ENCODE results near the gene RIN3.
"Not testable (repeated sequence)": the region's sequence is repeated elsewhere in the genome, so short reads cannot be mapped to it uniquely, and the experiment has no call there.

RIN3 gene

DNA sequence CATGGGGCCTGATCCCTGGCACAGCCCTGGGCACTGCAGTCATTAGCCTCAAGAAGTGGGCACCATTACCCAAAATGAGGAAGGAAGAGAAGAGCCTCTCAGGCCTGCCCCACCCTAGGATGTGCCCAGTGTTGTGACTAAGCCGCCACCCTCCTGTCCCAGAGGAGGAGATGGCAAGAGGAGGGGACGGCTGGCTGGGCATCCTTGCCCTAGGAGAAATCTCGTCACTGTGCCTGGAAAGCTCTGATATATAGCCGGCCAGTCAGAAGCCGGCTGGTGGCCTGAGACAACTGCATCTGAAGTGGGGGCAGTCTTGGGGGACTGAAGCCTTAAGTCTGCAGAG lies 119.7 kb downstream of the RIN3 start:
- H3K4me1 ChIP-seq (ENCODE audit: control insufficient read depth, insufficient read depth, low read length, poor library complexity, severe bottlenecking), result no peaks in the 10 kb centered on the region
- no peak overlapping the region for H3K4me3 ChIP-seq (ENCODE audit: extremely low read depth, insufficient read depth, low read length, poor library complexity, severe bottlenecking)
- H3K36me3 ChIP-seq (ENCODE audit: control insufficient read depth, insufficient read depth, low read length), result no peaks in the 10 kb centered on the region
- no peak overlapping the region for H3K27ac ChIP-seq (ENCODE audit: low read depth, low read length, severe bottlenecking)
- H3K9me3 ChIP-seq (ENCODE audit: control insufficient read depth, low read length), result peaks cover 3% of the 10 kb centered on the region
- WGBS, 2 experiments (ENCODE audit: insufficient coverage in 2 of 2), result 72 to 84% methylated on average over 3 to 5 of the region's 5 CpGs

DNA sequence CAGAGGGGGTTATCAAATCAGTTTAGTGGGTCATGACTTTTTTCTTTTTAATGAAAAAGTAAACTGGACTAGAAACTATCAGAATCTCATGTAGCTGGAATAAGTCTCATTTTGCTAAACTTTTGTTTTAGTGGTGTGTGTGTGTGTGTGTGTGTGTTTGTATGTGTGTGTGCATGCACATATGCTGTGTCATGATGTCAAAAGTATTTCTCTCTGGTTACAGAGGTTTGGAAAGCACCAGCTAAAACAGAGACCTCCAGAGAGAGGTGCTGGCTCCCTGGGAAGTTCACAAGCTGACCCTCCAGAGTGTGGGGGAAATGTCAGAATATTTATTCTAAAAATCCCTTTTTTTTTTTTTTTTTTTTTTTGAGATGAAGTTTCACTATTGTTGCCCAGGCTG lies 120.1 kb downstream of the RIN3 start:
- H3K36me3 ChIP-seq (ENCODE audit: control insufficient read depth, insufficient read depth, low read length), result no peaks in the 10 kb centered on the region
- H3K9me3 ChIP-seq (ENCODE audit: control insufficient read depth, low read length), result no peaks in the 10 kb centered on the region
- H3K4me1 ChIP-seq (ENCODE audit: control insufficient read depth, insufficient read depth, low read length, poor library complexity, severe bottlenecking), result no peaks in the 10 kb centered on the region
- no peak overlapping the region for H3K27ac ChIP-seq (ENCODE audit: low read depth, low read length, severe bottlenecking)
- H3K4me3 ChIP-seq (ENCODE audit: extremely low read depth, insufficient read depth, low read length, poor library complexity, severe bottlenecking), result no peak overlapping the region

DNA sequence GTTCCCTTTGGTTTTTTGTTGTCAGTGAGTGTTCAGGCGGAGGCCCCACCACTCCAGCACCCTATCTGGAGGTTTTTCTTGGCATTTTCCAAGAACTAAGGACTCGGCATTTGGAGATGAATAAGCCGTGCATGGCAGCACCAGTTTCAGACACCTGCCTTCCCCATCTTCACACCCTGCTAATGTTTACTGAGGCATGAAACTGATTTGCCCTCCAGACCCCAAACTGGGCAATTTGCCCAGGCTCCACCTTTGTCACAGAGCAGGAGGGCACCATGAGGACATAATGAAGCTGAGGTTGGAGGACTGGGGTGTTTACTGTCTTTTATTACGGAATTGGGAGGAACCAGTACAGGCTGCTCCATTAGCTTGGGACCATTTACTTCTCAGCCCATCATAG lies 121.5 kb downstream of the RIN3 start:
- WGBS, 2 experiments (ENCODE audit: insufficient coverage in 2 of 2), result 84 to 90% methylated on average over 3 of the region's 4 CpGs
- no peaks in the 10 kb centered on the region for H3K9me3 ChIP-seq (ENCODE audit: control insufficient read depth, low read length)
- H3K4me3 ChIP-seq (ENCODE audit: extremely low read depth, insufficient read depth, low read length, poor library complexity, severe bottlenecking), result no peak overlapping the region
- H3K4me1 ChIP-seq (ENCODE audit: control insufficient read depth, insufficient read depth, low read length, poor library complexity, severe bottlenecking), result no peaks in the 10 kb centered on the region
- no peaks in the 10 kb centered on the region for H3K36me3 ChIP-seq (ENCODE audit: control insufficient read depth, insufficient read depth, low read length)
- H3K27ac ChIP-seq (ENCODE audit: low read depth, low read length, severe bottlenecking), result no peak overlapping the region

- Histone ChIP-seq H3K4me1 (ENCODE audit: control insufficient read depth, insufficient read depth, low read length, poor library complexity, severe bottlenecking) (no peaks in the 10 kb centered on the region), H3K9me3 (ENCODE audit: control insufficient read depth, low read length) (no peaks in the 10 kb centered on the region), H3K27ac (ENCODE audit: low read depth, low read length, severe bottlenecking) (no peak overlapping the region), H3K36me3 (ENCODE audit: control insufficient read depth, insufficient read depth, low read length) (no peaks in the 10 kb centered on the region), H3K4me3 (ENCODE audit: extremely low read depth, insufficient read depth, low read length, poor library complexity, severe bottlenecking) (no peak overlapping the region)
- 84 to 90% methylated on average over 4 of the region's 4 CpGs for WGBS, 2 experiments (ENCODE audit: insufficient coverage in 2 of 2)
Measured at GRCh38 chr14:92635896-92636295, 122.3 kb downstream of the RIN3 start.

- no peaks in the 10 kb centered on the region for H3K4me1 ChIP-seq (ENCODE audit: control insufficient read depth, insufficient read depth, low read length, poor library complexity, severe bottlenecking)
- H3K27ac ChIP-seq (ENCODE audit: low read depth, low read length, severe bottlenecking), result no peak overlapping the region
- no peaks in the 10 kb centered on the region for H3K36me3 ChIP-seq (ENCODE audit: control insufficient read depth, insufficient read depth, low read length)
- no peak overlapping the region for H3K4me3 ChIP-seq (ENCODE audit: extremely low read depth, insufficient read depth, low read length, poor library complexity, severe bottlenecking)
- no peaks in the 10 kb centered on the region for H3K9me3 ChIP-seq (ENCODE audit: control insufficient read depth, low read length)
- 22 to 28% methylated on average over 7 of the region's 7 CpGs for WGBS, 2 experiments (ENCODE audit: insufficient coverage in 2 of 2)
Measured at GRCh38 chr14:92637228-92637627, 123.6 kb downstream of the RIN3 start.

DNA sequence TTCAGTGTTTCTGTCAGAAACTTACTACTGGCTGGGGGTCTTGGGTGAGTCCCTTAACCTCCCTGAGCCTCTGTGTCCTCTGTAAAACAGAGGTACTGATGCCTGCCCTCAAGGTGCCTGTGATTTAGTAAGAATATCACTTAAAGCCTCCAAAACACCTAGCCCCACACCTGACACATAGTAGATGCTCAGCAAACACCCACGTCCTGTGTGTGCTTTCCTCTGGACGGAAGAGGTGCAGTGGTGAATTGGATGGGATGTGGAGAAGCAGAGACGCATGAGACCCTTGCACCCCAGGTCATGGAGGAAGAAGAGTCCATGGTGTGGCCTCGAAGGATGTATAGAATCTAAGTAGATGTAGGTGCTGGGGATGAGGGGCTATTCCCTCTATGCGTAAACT lies 124.3 kb downstream of the RIN3 start:
- Histone ChIP-seq H3K36me3 (ENCODE audit: control insufficient read depth, insufficient read depth, low read length) (no peaks in the 10 kb centered on the region), H3K27ac (ENCODE audit: low read depth, low read length, severe bottlenecking) (no peak overlapping the region), H3K9me3 (ENCODE audit: control insufficient read depth, low read length) (no peaks in the 10 kb centered on the region), H3K4me1 (ENCODE audit: control insufficient read depth, insufficient read depth, low read length, poor library complexity, severe bottlenecking) (no peaks in the 10 kb centered on the region), H3K4me3 (ENCODE audit: extremely low read depth, insufficient read depth, low read length, poor library complexity, severe bottlenecking) (no peak overlapping the region)
- WGBS, 2 experiments (ENCODE audit: insufficient coverage in 2 of 2), result 94 to 100% methylated on average over 4 to 5 of the region's 5 CpGs

- H3K4me3 ChIP-seq (ENCODE audit: extremely low read depth, insufficient read depth, low read length, poor library complexity, severe bottlenecking), result no peak overlapping the region
- no peaks in the 10 kb centered on the region for H3K36me3 ChIP-seq (ENCODE audit: control insufficient read depth, insufficient read depth, low read length)
- H3K9me3 ChIP-seq (ENCODE audit: control insufficient read depth, low read length), result no peaks in the 10 kb centered on the region
- 81 to 85% methylated on average over 9 of the region's 9 CpGs for WGBS, 2 experiments (ENCODE audit: insufficient coverage in 2 of 2)
- no peaks in the 10 kb centered on the region for H3K4me1 ChIP-seq (ENCODE audit: control insufficient read depth, insufficient read depth, low read length, poor library complexity, severe bottlenecking)
- no peak overlapping the region for H3K27ac ChIP-seq (ENCODE audit: low read depth, low read length, severe bottlenecking)
Measured at GRCh38 chr14:92638266-92638665, 124.7 kb downstream of the RIN3 start.

DNA sequence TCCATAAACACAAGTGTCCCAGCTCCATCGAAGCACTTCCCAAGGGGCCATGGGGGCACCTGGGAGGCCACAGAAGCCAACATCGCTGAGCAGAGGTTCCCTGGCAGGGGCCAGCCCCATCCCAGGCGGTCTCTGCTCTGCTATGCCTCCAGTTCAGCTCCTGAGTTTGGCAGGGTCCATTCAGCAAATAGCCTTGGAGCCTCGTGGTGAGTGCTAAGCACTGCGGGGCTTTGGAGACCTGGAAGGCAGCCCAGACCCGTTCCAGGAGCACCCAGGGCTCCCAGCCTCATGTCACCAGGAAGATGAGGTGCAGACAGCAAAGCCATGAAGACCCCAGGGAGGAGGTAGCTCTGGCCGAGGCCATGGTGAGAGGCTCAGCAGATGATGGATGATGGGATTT lies 125.3 kb downstream of the RIN3 start:
- WGBS, 2 experiments (ENCODE audit: insufficient coverage in 2 of 2), result 85 to 86% methylated on average over 7 of the region's 7 CpGs

GRCh38 chr14:92639472-92640117 lies 126.0 kb downstream of the RIN3 start:
- not testable (repeated sequence) for H3K36me3 ChIP-seq (ENCODE audit: control insufficient read depth, insufficient read depth, low read length); H3K9me3 ChIP-seq (ENCODE audit: control insufficient read depth, low read length); H3K27ac ChIP-seq (ENCODE audit: low read depth, low read length, severe bottlenecking); H3K4me3 ChIP-seq (ENCODE audit: extremely low read depth, insufficient read depth, low read length, poor library complexity, severe bottlenecking); H3K4me1 ChIP-seq (ENCODE audit: control insufficient read depth, insufficient read depth, low read length, poor library complexity, severe bottlenecking)
- 90 to 91% methylated on average over 18 to 23 of the region's 23 CpGs for WGBS, 2 experiments (ENCODE audit: insufficient coverage in 2 of 2)

More for the DNA sequence above, 125.3 kb downstream of the RIN3 start:
- Histone ChIP-seq H3K4me3 (ENCODE audit: extremely low read depth, insufficient read depth, low read length, poor library complexity, severe bottlenecking) (no peak overlapping the region), H3K9me3 (ENCODE audit: control insufficient read depth, low read length) (no peaks in the 10 kb centered on the region), H3K36me3 (ENCODE audit: control insufficient read depth, insufficient read depth, low read length) (peaks cover 1% of the 10 kb centered on the region), H3K4me1 (ENCODE audit: control insufficient read depth, insufficient read depth, low read length, poor library complexity, severe bottlenecking) (no peaks in the 10 kb centered on the region), H3K27ac (ENCODE audit: low read depth, low read length, severe bottlenecking) (no peak overlapping the region)

- Histone ChIP-seq H3K9me3 (ENCODE audit: control insufficient read depth, low read length) (peaks cover 16% of the 10 kb centered on the region), H3K36me3 (ENCODE audit: control insufficient read depth, insufficient read depth, low read length) (peaks cover 19% of the 10 kb centered on the region), H3K27ac (ENCODE audit: low read depth, low read length, severe bottlenecking) (no peak overlapping the region), H3K4me1 (ENCODE audit: control insufficient read depth, insufficient read depth, low read length, poor library complexity, severe bottlenecking) (no peaks in the 10 kb centered on the region), H3K4me3 (ENCODE audit: extremely low read depth, insufficient read depth, low read length, poor library complexity, severe bottlenecking) (no peak overlapping the region)
- 89 to 91% methylated on average over 9 to 10 of the region's 10 CpGs for WGBS, 2 experiments (ENCODE audit: insufficient coverage in 2 of 2)
Measured at GRCh38 chr14:92641306-92641705, 127.7 kb downstream of the RIN3 start.

GRCh38 chr14:92644171-92644969 lies 130.8 kb downstream of the RIN3 start:
- peaks cover 16% of the 10 kb centered on the region for H3K9me3 ChIP-seq (ENCODE audit: control insufficient read depth, low read length)
- H3K27ac ChIP-seq (ENCODE audit: low read depth, low read length, severe bottlenecking), result no peak overlapping the region
- 72 to 78% methylated on average over 5 to 6 of the region's 9 CpGs for WGBS, 2 experiments (ENCODE audit: insufficient coverage in 2 of 2)

More at GRCh38 chr14:92644171-92644969, 130.8 kb downstream of the RIN3 start:
- Histone ChIP-seq H3K4me1 (ENCODE audit: control insufficient read depth, insufficient read depth, low read length, poor library complexity, severe bottlenecking) (peaks cover 9% of the 10 kb centered on the region), H3K36me3 (ENCODE audit: control insufficient read depth, insufficient read depth, low read length) (peaks cover 19% of the 10 kb centered on the region), H3K4me3 (ENCODE audit: extremely low read depth, insufficient read depth, low read length, poor library complexity, severe bottlenecking) (no peak overlapping the region)

All from mesodermal cell (in vitro differentiated cells).